ENCODE results near the gene PIM2. TPM values are rescaled to one million over a fixed set of nuclear protein-coding genes. Genes with fewer than 3 reads are reported as not detected.

The PIM2 gene
- total and polyA plus RNA-seq, 8 donors = 1.3 to 8.6 (median 2.9) TPM

DNA sequence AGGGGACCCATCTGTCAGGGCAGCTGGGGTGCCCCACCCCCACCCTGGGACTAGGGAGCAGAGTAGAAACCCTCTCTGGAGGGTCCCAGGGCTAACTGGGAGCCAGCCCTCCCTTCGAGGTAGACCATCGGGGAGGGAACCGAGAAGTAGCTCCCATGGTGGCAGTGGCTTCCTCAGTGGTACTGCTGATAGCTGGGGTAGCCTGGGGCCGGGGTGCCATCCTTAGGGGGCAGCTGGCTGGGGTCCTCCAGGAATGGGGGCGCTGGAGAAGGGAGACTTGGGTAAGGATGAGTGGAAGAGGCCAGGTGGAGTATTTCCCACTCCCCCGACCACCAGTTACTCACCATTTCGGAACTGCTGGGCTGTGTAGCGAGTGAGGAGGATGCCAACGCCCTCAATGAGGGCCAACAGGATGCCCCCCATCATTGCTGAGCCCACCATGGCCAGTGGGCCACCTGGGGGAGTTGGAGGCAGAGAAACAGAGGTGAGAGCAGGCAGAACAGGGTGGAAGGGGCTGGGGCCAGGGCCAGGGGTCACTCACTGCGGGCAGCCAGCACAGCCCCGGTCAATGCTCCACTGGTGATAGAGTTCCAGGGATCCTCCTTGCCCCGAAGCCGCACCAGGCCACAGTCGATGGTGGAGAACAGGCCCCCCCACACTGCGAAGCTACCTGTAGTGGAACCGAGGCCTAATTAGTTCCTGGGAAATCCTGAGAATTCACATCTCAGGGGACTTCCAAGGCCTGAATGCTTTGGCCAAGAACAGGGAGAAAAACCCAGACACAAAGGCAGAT is 25.1 kb downstream of the PIM2 start:
- no peak overlapping the region for H3K4me3 ChIP-seq
- 68 to 85% methylated on average over 15 to 16 of the region's 16 CpGs for WGBS, 2 donors
- ATAC-seq (no peak), FAIRE-seq (no peak), DNase-seq (peak in 2 of 6 donors; percentile 11 to 62)
- TF ChIP-seq, protein P1, sequence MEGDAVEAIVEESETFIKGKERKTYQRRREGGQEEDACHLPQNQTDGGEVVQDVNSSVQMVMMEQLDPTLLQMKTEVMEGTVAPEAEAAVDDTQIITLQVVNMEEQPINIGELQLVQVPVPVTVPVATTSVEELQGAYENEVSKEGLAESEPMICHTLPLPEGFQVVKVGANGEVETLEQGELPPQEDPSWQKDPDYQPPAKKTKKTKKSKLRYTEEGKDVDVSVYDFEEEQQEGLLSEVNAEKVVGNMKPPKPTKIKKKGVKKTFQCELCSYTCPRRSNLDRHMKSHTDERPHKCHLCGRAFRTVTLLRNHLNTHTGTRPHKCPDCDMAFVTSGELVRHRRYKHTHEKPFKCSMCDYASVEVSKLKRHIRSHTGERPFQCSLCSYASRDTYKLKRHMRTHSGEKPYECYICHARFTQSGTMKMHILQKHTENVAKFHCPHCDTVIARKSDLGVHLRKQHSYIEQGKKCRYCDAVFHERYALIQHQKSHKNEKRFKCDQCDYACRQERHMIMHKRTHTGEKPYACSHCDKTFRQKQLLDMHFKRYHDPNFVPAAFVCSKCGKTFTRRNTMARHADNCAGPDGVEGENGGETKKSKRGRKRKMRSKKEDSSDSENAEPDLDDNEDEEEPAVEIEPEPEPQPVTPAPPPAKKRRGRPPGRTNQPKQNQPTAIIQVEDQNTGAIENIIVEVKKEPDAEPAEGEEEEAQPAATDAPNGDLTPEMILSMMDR (IDR thresholded peaks at IDR 0.05) = no peak
- H3K27me3 ChIP-seq = no peaks in the 10 kb centered on the region
- no peaks in the 10 kb centered on the region for H3K9me3 ChIP-seq
- peaks cover 0 to 3% (median 0%) of the 10 kb centered on the region in 3 donors for H3K4me1 ChIP-seq
- H3K27ac ChIP-seq = no peak overlapping the region
- H3K36me3 ChIP-seq = no peaks in the 10 kb centered on the region
- intact Hi-C loops (cut with DNase I) = no loop called here

DNA sequence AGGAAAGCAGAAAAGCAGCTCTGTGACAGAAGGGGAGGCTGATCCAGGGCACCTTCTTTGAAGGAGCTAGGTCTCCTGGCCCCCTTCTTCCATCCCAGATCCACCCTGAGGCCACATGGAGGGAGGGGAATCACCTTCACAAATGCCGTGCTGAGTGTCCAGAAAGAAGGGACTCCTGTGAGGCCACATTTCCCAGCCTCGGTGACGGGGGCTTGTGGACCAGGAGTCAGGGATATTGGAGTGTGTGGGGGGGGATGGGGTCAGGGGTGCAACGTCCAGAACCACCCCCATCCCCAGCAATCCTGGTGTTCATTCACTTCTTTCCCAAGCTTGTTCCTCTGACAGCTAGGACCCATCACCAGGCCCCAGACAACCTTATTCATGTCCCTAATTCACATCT is 25.9 kb downstream of the PIM2 start:
- Histone ChIP-seq H3K4me3 (no peak overlapping the region), H3K27ac (no peak overlapping the region), H3K9me3 (no peaks in the 10 kb centered on the region), H3K4me1 (peaks cover 0 to 3% (median 0%) of the 10 kb centered on the region in 3 donors), H3K27me3 (no peaks in the 10 kb centered on the region), H3K36me3 (no peaks in the 10 kb centered on the region)
- ATAC-seq (no peak), FAIRE-seq (no peak), DNase-seq (peak in 1 of 6 donors; percentile 7)
- TF ChIP-seq, protein P1 (IDR thresholded peaks at IDR 0.05) = no peak
- intact Hi-C loops (cut with DNase I) = no loop called here
- WGBS, 2 donors = 61 to 78% methylated on average over 4 of the region's 4 CpGs

DNA sequence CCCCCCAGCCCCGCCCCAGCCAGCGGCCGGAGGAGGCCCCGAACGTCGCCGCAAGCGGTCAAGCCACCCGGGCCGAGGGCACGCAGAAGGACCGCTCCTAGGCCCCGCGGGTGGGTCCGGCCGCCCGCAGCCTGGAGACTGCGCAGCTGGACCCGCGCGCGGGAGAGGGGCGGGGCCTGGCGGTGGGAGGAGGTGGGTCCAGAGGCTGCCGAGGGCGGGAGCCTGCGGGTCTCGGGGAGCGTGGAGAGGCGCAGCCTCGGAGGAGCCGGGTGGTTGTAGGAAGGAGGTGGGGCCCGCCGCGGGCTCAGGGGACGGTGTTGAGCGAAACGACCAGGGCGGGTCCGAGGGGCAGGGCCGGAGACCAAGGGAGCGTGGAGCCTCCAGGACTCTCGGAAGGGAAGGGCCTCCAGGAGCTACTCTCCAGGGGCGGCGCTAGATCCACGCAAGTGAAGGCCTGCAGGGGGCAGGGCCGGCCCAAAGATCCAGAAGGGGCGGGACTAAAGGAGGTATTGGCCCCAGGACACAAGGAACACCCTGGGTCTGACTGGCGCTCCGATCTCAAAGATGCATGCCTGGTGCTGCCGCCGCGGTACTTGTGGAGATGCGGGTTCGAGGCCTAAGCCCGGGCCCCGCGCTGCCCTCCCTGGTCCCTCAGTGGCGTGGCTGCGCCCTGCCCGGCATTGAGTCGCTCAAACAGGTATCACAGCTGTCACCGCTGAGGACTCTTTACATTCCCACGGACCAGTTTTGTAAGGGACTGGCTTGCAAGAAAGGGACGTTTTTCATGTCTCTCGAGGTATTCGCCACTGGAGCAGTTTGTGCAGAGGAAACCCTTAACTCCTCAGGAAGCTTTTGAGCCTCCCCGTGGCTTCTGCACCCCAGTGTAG is 27.2 kb downstream of the PIM2 start:
- TF ChIP-seq, protein P1 (IDR thresholded peaks at IDR 0.05) = peak; percentile 16 to 41 (median 22)
- Histone ChIP-seq H3K4me3 (peak overlapping the region; percentile 27 to 57 (median 42)), H3K36me3 (no peaks in the 10 kb centered on the region), H3K27ac (peak overlapping the region; percentile 49 to 61 (median 56)), H3K4me1 (peaks cover 0 to 3% (median 0%) of the 10 kb centered on the region in 3 donors), H3K9me3 (no peaks in the 10 kb centered on the region), H3K27me3 (no peaks in the 10 kb centered on the region)
- intact Hi-C loops (cut with DNase I) = no loop called here
- FAIRE-seq = no peak
- DNase-seq = peak; percentile 83 to 93 (median 86)
- 1 to 30% methylated on average over 62 to 68 of the region's 68 CpGs for WGBS, 2 donors
- ATAC-seq = peak; percentile 91 to 96 (median 94)

GRCh38 chrX:48890934-48891401 is 27.9 kb downstream of the PIM2 start:
- no peak for FAIRE-seq
- H3K36me3 ChIP-seq = no peaks in the 10 kb centered on the region
- H3K27me3 ChIP-seq = no peaks in the 10 kb centered on the region
- peak; percentile 49 to 63 (median 54) for ATAC-seq
- peak overlapping the region; percentile 49 to 61 (median 56) for H3K27ac ChIP-seq
- intact Hi-C loops (cut with DNase I) = no loop called here
- peak in 2 of 6 donors; percentile 32 to 68 for DNase-seq
- no peaks in the 10 kb centered on the region for H3K4me1 ChIP-seq
- TF ChIP-seq, protein P1 (IDR thresholded peaks at IDR 0.05) = no peak
- peak overlapping the region; percentile 27 to 57 (median 42) for H3K4me3 ChIP-seq
- H3K9me3 ChIP-seq = no peaks in the 10 kb centered on the region
- 2 to 28% methylated on average over 35 of the region's 35 CpGs for WGBS, 2 donors

All from pancreas (tissue), 10 donors.